Inflammatory macrophage (primary cell): ENCODE measurements around the gene TNIK.

Experiments used
- DNase-seq, 2 donors: peaks; one replicate each; pipeline ENCODE4 v3.0.0-alpha.2; 2020 to 2022
- total RNA-seq, 18 experiments: gene quantifications; one replicate each; lab custom pipeline; 2026; ENCODE audit warnings: mixed read lengths in 6 of 18, inconsistent platforms in 2 of 18; lab: John Stamatoyannopoulos, UW

TNIK gene
- 38.3 to 229 (median 59.8) reads per million in 18 experiments for total RNA-seq

- peak; percentile 84 to 90 for DNase-seq
Measured at GRCh38 chr3:171459942-171460724, at the start of gene TNIK. Gene TNIK (minus strand): TSS chr3:171460405. CDS start chr3:171460063, 342 bp downstream.

DNA sequence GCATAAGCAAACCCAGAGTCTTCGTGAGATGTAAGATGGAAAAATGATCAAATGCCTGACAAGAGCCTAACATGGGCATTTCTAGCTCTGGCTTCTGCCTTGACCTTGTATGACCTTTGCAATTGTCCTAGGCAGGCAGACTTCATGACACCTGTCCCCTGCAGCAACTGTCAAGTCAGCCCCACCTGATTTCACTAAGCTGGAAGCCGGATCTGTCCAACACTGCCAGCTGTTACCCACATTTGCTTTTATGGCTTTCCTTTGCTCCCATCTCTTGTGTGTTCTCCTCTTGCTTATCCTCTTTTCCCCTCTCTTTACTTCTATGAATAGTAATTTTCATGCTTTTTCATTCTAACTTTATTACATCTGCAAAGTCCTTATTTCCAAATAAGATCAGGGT lies 48.5 kb upstream of the TNIK start:
- DNase-seq = no peak

DNA sequence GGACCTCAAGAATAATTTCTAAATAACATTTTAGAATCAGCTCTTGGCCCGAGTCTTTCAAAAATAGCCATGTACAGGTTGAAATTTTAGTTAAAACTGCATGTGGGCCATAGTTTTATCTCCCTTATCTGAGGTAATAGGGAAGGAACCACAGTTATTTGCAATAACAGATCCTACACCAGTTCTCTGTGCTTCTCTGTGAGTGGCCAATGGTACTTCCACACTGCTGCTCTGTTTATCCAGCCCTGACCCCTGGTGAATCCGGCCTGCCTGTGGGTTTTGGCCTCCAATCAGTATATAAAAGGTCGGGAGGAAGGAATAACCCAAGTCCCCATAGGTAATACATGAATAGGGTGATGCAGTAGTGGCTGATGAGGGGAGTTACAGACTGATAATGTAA lies 48.0 kb upstream of the TNIK start:
- DNase-seq = no peak

- DNase-seq = no peak
Measured at GRCh38 chr3:171506743-171507319, 46.6 kb upstream of the TNIK start.

GRCh38 chr3:171505822-171506333 lies 45.7 kb upstream of the TNIK start:
- no peak for DNase-seq

- DNase-seq = no peak
Measured at GRCh38 chr3:171504376-171504775, 44.2 kb upstream of the TNIK start.

- no peak for DNase-seq
Measured at GRCh38 chr3:171503817-171504216, 43.6 kb upstream of the TNIK start.

DNA sequence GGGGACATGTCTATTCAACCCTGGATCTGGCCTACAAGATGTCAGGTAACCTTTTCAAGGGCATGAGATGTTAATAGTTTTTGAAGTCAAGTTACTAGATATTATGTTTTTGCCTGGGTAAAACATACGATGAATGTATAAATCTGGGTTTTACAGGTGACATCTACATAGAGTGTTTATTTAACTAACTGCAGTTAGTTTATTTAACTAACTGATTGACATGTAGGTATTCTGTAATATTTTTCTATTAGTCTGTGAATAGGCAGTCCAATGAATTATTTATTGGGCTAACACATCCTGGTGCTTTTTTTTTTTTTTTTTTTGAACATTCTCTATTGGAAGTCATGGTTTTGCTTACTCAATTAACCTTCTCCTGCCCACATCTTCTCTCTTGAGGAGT lies 38.7 kb upstream of the TNIK start:
- no peak for DNase-seq

- DNase-seq = no peak
Measured at GRCh38 chr3:171497468-171497867, 37.3 kb upstream of the TNIK start.

- DNase-seq = no peak
Measured at GRCh38 chr3:171495413-171495812, 35.2 kb upstream of the TNIK start.

DNA sequence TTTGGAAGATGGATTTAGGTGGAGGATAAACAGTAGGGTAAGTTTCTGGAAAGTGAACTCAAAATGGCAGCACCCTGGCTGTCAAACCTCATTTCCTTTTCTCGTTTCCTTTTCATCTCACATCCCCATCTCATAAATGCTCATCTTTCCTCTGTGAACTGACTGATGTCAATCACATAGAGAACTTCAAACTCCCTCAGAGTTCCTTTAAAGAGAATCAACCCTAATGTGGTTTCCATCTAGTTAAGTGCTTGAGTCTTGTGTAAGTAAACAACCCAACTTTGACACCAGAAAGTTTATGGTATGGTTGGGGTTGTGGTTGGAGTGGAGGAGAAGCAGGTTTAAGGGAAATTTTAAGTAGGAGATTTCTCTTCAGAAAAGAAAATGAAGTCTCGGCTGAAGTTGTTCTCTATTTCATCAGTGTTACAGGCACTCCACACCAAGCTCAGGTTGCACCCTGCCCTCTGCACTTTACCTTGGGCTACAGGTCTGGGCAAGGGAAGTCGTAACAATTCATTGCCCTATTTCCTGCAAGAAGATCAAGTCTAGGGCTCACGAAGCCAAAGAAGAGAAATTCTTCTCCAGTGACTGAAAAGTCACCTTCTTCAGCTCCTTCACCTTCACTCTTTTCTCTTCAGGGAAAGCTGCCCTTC lies 34.4 kb upstream of the TNIK start:
- DNase-seq = no peak

GRCh38 chr3:171491361-171491760 lies 31.2 kb upstream of the TNIK start:
- DNase-seq = peak in 1 of 2 donors; percentile 5

DNA sequence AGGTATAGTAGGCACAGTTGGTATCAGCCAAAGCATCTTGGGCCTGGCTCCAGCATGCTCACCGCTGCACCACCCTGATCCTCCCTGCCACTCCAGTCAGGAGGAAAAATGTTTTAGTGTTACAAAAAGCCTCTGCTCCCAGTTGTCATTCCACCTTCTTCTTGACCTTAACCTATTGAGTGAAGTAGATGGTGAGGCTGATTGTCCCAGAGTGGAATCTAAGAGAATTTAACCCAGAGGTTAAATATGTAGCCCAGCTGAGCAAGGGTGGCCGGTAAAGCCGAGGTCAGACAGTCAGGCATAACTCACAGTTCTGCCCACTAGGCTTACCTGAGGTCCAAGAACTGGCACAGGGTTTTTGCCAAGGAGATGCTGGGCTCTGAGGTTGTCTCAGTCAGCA lies 30.7 kb upstream of the TNIK start:
- DNase-seq = no peak

DNA sequence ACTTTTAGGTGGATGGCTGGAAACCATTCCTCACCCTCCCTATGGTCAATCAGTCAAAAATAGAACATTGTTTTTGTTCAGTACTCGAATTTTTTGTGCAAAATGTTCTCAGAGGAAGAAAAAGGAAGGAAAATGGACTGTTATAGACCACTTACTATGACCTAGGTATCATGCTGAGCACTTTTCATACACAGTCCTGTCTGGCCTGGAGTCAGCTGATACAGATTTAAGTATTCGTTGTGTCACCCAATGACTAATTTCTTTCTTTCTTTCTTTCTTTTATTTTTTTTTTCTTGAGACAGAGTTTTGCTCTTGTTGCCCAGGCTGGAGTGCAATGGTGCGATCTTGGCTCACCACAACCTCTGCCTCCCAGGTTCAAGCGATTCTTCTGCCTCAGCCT lies 29.1 kb upstream of the TNIK start:
- DNase-seq = no peak

- DNase-seq = no peak
Measured at GRCh38 chr3:171488479-171488878, 28.3 kb upstream of the TNIK start.

DNA sequence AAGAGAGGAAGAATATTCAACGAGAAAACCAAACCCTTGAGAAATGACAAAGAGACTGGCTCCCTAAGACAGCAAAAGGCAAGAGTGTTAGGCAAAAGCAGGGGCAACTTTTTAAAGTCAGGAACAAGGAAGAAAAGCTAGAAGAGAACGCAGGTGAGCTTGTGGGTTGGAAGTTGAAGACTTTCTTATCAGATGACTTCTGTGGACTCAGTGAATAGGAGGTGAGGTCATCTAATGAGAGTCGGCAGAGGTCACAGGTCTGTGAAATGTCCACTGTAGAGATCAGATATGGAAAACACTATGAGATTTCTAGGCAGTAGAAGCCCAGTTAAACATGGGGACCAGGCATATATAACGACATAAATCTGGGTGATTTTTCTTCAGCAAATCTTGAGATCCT lies 27.2 kb upstream of the TNIK start:
- DNase-seq = no peak

GRCh38 chr3:171485338-171485737 lies 25.1 kb upstream of the TNIK start:
- no peak for DNase-seq

DNA sequence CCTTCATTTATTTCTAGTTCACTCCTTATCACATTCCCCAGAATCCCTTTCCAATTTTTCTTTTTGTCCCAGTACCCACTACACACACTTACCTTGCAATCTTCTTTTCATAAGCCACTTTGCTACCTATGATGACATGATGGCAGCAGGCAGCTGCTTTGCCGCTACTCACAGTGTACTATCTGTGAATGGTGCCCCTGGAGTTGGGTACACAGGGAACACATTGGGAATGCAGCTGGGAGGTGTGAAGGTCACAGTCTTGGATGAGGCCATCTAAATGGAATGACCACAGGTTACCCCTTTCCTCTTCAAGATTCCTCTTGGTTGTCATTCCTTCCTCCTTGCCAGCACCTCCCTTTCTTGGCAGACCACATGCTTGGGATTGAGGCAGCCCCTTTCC lies 20.8 kb upstream of the TNIK start:
- no peak for DNase-seq

DNA sequence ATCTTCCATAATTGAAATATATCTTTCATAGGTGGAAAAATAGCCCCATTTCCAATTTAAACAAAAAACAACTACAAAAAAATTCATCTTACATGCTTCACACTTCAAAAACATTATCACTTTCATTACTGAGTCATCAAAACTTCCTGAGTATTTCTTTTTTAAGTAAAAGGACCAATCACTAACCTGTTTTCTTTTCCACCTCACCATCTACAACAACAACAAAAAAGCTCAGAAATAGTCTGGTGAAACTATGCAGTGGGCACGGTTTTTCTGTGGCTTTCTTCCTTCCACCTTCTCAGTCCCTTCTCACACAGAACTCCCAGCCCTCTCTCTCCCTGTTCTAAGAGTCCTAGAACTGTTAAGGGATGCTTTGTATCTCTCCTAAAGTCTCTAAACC lies 20.3 kb upstream of the TNIK start:
- no peak for DNase-seq

DNA sequence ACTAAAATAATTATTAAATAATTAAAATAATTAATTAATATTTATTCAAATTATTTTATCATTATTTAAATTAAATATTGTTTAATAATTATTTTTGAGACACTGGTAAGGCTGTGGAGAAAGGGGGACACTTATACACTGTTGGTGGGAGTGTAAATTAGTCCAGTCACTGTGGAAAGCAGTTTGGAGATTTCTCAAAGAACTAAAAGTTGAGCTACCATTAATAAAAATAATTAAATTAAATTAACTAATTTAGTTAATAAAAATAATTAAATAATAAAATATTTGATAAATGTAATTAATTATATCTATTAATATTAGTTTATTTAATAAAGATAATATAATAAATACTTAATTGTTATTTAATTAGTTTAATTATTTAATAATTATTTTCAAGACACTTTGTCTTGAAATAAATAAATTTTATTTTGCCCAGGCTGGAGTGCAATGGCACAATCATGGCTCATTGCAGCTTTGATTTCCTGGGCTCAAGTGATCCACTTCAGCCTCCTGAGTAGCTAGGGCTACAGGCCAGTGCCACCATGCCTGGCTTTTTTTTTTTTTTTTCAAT lies 16.4 kb upstream of the TNIK start:
- DNase-seq = no peak

GRCh38 chr3:171472552-171472951 lies 12.3 kb upstream of the TNIK start:
- no peak for DNase-seq

- DNase-seq = no peak
Measured at GRCh38 chr3:171470714-171471227, 10.6 kb upstream of the TNIK start.

- no peak for DNase-seq
Measured at GRCh38 chr3:171469376-171469775, 9.2 kb upstream of the TNIK start.
